Measurements from ENCODE around the gene TUT7. TPM values are rescaled to one million over a fixed set of nuclear protein-coding genes. Genes with fewer than 3 reads are reported as not detected.

Gene TUT7
- total and polyA plus RNA-seq, 2 experiments from 2014 or later = 16.5 to 18.8 TPM

GRCh38 chr9:86282979-86283535, 71.2 kb downstream of the TUT7 start:
- peak; percentile 94 for DNase-seq
- Histone ChIP-seq H3K9me3 (ENCODE audit: low read depth) (no peaks in the 10 kb centered on the region), H3F3A (ENCODE audit: insufficient read depth) (peaks cover 17% of the 10 kb centered on the region), H3K9me2 (ENCODE audit: insufficient read depth) (no peaks in the 10 kb centered on the region), H3K36me3 (ENCODE audit: low read depth) (peaks cover 5% of the 10 kb centered on the region; the same call in 1 of the 2 replicates), H3K27ac (peak overlapping the region; percentile 97), H2AFZ (peak overlapping the region; percentile 77), H3K4me3 (peak overlapping the region; percentile 82), H3K79me2 (ENCODE audit: insufficient read depth) (peaks cover 37% of the 10 kb centered on the region), H3K4me2 (ENCODE audit: unreplicated experiment) (peak overlapping the region; percentile 89), H3K9ac (peak overlapping the region; percentile 97), H3K4me1 (ENCODE audit: insufficient read depth) (peaks cover 10% of the 10 kb centered on the region; the same call in 1 of the 2 replicates), H3K27me3 (replicated peaks; ENCODE audit: insufficient read depth) (no peaks in the 10 kb centered on the region), H4K20me1 (ENCODE audit: insufficient read depth) (no peaks in the 10 kb centered on the region)
- in situ Hi-C loops (cut with MboI) = no loop called here
- WGBS, 2 experiments (ENCODE audit: low coverage in 1 of 2, low lambda C conversion rate in 2 of 2, missing lambda C conversion rate in 2 of 2) = 17 to 20% methylated on average over 12 of the region's 12 CpGs
- TF ChIP-seq EZH2 (IDR thresholded peaks at IDR 0.05; ENCODE audit: insufficient read depth, poor library complexity, severe bottlenecking) (no peak), EZH2phosphoT487 (IDR thresholded peaks at IDR 0.05; ENCODE audit: insufficient read depth, low read depth) (no peak)

GRCh38 chr9:86282077-86282978, 71.9 kb downstream of the TUT7 start, which contains the start of gene ISCA1:
ISCA1 (minus strand) TSS chr9:86282538; CDS start chr9:86282458, 80 bp downstream.
- H3K27ac ChIP-seq = peak within 1 kb of the TSS; percentile 97
- H3K4me1 ChIP-seq (ENCODE audit: insufficient read depth) = peaks cover 10% of the 10 kb centered on the region; the same call in 1 of the 2 replicates
- no peaks in the 10 kb centered on the region for H3K27me3 ChIP-seq (replicated peaks; ENCODE audit: insufficient read depth)
- TF ChIP-seq EZH2phosphoT487 (IDR thresholded peaks at IDR 0.05; ENCODE audit: insufficient read depth, low read depth) (no peak), EZH2 (IDR thresholded peaks at IDR 0.05; ENCODE audit: insufficient read depth, poor library complexity, severe bottlenecking) (no peak)
- peak within 1 kb of the TSS; percentile 89 for H3K4me2 ChIP-seq (ENCODE audit: unreplicated experiment)
- no peaks in the 10 kb centered on the region for H4K20me1 ChIP-seq (ENCODE audit: insufficient read depth)
- DNase-seq = peak; percentile 97
- peaks cover 17% of the 10 kb centered on the region for H3F3A ChIP-seq (ENCODE audit: insufficient read depth)
- WGBS, 2 experiments (ENCODE audit: low coverage in 1 of 2, low lambda C conversion rate in 2 of 2, missing lambda C conversion rate in 2 of 2) = 1 to 2% methylated on average over 40 to 65 of the region's 101 CpGs
- no peaks in the 10 kb centered on the region; the same call in 1 of the 2 replicates for H3K36me3 ChIP-seq (ENCODE audit: low read depth)
- peak within 1 kb of the TSS; percentile 82 for H3K4me3 ChIP-seq
- peak within 1 kb of the TSS; percentile 97 for H3K9ac ChIP-seq
- peak within 1 kb of the TSS; percentile 77 for H2AFZ ChIP-seq
- in situ Hi-C loops (cut with MboI) = no loop called here
- peaks cover 45% of the 10 kb centered on the region for H3K79me2 ChIP-seq (ENCODE audit: insufficient read depth)
- no peaks in the 10 kb centered on the region for H3K9me3 ChIP-seq (ENCODE audit: low read depth)
- H3K9me2 ChIP-seq (ENCODE audit: insufficient read depth) = no peaks in the 10 kb centered on the region

- H3K4me2 ChIP-seq (ENCODE audit: unreplicated experiment) = peak overlapping the region; percentile 89
- H2AFZ ChIP-seq = peak overlapping the region; percentile 77
- H3F3A ChIP-seq (ENCODE audit: insufficient read depth) = peaks cover 17% of the 10 kb centered on the region
- no peaks in the 10 kb centered on the region for H3K9me3 ChIP-seq (ENCODE audit: low read depth)
- no peaks in the 10 kb centered on the region for H4K20me1 ChIP-seq (ENCODE audit: insufficient read depth)
- WGBS, 2 experiments (ENCODE audit: low coverage in 1 of 2, low lambda C conversion rate in 2 of 2, missing lambda C conversion rate in 2 of 2) = 1 to 3% methylated on average over 18 to 31 of the region's 31 CpGs
- H3K27ac ChIP-seq = peak overlapping the region; percentile 97
- H3K27me3 ChIP-seq (replicated peaks; ENCODE audit: insufficient read depth) = no peaks in the 10 kb centered on the region
- H3K36me3 ChIP-seq (ENCODE audit: low read depth) = no peaks in the 10 kb centered on the region; the same call in 1 of the 2 replicates
- H3K9me2 ChIP-seq (ENCODE audit: insufficient read depth) = no peaks in the 10 kb centered on the region
- in situ Hi-C loops (cut with MboI) = no loop called here
- peak overlapping the region; percentile 82 for H3K4me3 ChIP-seq
- H3K4me1 ChIP-seq (ENCODE audit: insufficient read depth) = peaks cover 10% of the 10 kb centered on the region; the same call in 1 of the 2 replicates
- peak; percentile 49 for DNase-seq
- peak overlapping the region; percentile 97 for H3K9ac ChIP-seq
- H3K79me2 ChIP-seq (ENCODE audit: insufficient read depth) = peaks cover 52% of the 10 kb centered on the region
- TF ChIP-seq EZH2phosphoT487 (IDR thresholded peaks at IDR 0.05; ENCODE audit: insufficient read depth, low read depth) (no peak), EZH2 (IDR thresholded peaks at IDR 0.05; ENCODE audit: insufficient read depth, poor library complexity, severe bottlenecking) (no peak)
These were observed 72.6 kb downstream of the TUT7 start for GRCh38 chr9:86281593-86282076.

DNA sequence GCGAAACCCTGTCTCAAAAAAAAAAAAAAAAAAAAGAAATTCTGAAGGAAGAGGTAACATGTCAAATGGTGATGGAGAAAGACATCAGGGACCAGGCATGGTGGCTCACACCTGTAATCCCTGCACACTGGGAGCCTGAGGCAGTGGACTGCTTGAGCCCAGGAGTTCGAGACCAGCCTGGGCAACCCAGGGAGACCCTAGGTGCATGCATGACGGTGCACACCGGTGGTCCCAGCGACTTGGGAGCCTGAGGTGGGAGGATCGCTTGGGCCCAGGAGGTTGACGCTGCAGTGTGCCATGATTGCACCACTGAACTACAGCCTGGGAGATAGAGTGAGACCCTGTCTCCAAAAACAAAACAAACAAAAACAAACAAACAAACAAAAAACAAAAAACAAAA, 73.6 kb downstream of the TUT7 start:
- H3K4me1 ChIP-seq (ENCODE audit: insufficient read depth) = peaks cover 10% of the 10 kb centered on the region; the same call in 1 of the 2 replicates
- no peaks in the 10 kb centered on the region for H3K9me3 ChIP-seq (ENCODE audit: low read depth)
- H4K20me1 ChIP-seq (ENCODE audit: insufficient read depth) = no peaks in the 10 kb centered on the region
- no peak overlapping the region for H2AFZ ChIP-seq
- 91% methylated on average over 6 to 7 of the region's 7 CpGs for WGBS, 2 experiments (ENCODE audit: low coverage in 1 of 2, low lambda C conversion rate in 2 of 2, missing lambda C conversion rate in 2 of 2)
- DNase-seq = no peak
- H3K36me3 ChIP-seq (ENCODE audit: low read depth) = no peaks in the 10 kb centered on the region; the same call in 1 of the 2 replicates
- peak overlapping the region; percentile 97 for H3K9ac ChIP-seq
- H3K4me2 ChIP-seq (ENCODE audit: unreplicated experiment) = peak overlapping the region; percentile 89
- H3K79me2 ChIP-seq (ENCODE audit: insufficient read depth) = peaks cover 62% of the 10 kb centered on the region
- in situ Hi-C loops (cut with MboI) = no loop called here
- no peaks in the 10 kb centered on the region for H3K27me3 ChIP-seq (replicated peaks; ENCODE audit: insufficient read depth)
- peaks cover 13% of the 10 kb centered on the region for H3F3A ChIP-seq (ENCODE audit: insufficient read depth)
- TF ChIP-seq EZH2 (IDR thresholded peaks at IDR 0.05; ENCODE audit: insufficient read depth, poor library complexity, severe bottlenecking) (no peak), EZH2phosphoT487 (IDR thresholded peaks at IDR 0.05; ENCODE audit: insufficient read depth, low read depth) (no peak)
- H3K4me3 ChIP-seq = peak overlapping the region; percentile 82
- no peaks in the 10 kb centered on the region for H3K9me2 ChIP-seq (ENCODE audit: insufficient read depth)
- no peak overlapping the region for H3K27ac ChIP-seq
